Measurements from ENCODE around the gene ASTN2.

Gene ASTN2

GRCh38 chr9:117293206-117294114 is 121.4 kb downstream of the ASTN2 start:
- no peak for TF ChIP-seq CTCF (IDR thresholded peaks at IDR 0.05)
- Histone ChIP-seq H3K27ac (no peak overlapping the region), H3K4me3 (no peak overlapping the region)
- no peak for DNase-seq (ENCODE audit: low spot score)

- H3K27ac ChIP-seq = no peak overlapping the region
- TF ChIP-seq CTCF (IDR thresholded peaks at IDR 0.05) = no peak
- DNase-seq (ENCODE audit: low spot score) = no peak
- no peak overlapping the region for H3K4me3 ChIP-seq
Measured at GRCh38 chr9:117290856-117291622, 123.8 kb downstream of the ASTN2 start.

DNA sequence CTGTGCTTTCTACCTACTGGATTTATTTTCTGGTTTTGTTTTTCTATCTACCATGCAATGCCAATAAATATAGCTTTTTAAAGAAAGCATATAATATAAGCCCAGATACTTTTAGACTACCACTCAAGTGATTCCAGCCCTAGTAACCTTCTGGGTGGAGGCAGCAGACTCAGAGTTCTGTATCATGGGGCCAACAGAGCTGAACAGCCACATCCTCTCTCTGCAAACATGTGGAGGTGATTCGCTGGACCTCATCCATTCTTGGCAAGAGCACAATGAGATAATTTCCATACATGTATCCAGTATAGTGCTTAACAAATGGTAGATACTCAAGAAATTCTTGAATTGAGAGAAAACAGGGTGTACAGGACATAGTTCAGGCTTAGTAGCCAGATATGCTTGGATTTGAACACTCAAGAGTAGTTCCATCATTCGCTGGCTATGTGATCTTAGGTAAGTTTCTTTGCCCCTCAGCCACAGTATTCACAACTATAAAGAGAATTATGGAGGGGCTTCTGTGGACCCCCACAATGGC is 124.5 kb downstream of the ASTN2 start:
- H3K4me3 ChIP-seq = no peak overlapping the region
- no peak overlapping the region for H3K27ac ChIP-seq
- DNase-seq (ENCODE audit: low spot score) = no peak
- TF ChIP-seq CTCF (IDR thresholded peaks at IDR 0.05) = no peak

DNA sequence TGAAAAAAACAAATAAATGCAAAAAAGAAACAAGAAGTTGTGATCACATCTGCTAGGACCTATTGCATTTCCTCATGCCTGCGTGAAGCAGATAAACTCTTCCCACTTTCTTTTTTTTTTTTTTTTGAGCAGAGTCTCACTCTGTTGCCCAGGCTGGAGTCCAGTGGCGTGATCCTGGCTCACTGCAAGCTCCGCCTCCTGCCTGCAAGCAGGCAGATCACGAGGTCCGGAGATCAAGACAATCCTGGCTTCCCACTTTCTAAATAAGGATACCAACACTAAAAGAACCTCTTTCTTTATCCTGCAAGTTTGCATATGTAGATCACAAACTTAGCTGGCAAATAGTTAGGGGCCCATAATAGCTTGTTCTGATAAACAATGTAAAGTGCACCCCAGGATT is 128.6 kb downstream of the ASTN2 start:
- no peak overlapping the region for H3K27ac ChIP-seq
- DNase-seq (ENCODE audit: low spot score) = no peak
- no peak overlapping the region for H3K4me3 ChIP-seq
- TF ChIP-seq CTCF (IDR thresholded peaks at IDR 0.05) = no peak

DNA sequence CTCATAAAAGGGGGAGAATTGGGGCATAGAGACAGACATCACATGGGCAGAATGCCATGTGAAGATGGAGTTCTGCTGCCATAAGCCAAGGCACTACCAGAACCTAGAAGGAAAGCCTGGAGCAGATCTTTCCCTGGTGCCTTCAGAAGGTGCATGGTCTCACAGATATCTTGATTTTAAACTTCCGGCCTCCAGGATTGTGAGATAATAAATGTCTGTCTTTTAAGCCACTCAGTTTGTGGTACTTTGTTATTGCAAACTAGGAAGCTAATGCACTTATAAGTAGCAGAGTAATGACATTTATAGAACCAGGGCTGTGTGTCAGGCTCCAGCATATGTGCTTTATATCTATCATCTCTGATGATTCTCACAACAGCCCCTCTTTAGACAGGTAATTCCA is 130.4 kb downstream of the ASTN2 start:
- Histone ChIP-seq H3K4me3 (no peak overlapping the region), H3K27ac (no peak overlapping the region)
- TF ChIP-seq CTCF (IDR thresholded peaks at IDR 0.05) = no peak
- DNase-seq (ENCODE audit: low spot score) = no peak

- H3K27ac ChIP-seq = no peak overlapping the region
- DNase-seq (ENCODE audit: low spot score) = no peak
- no peak overlapping the region for H3K4me3 ChIP-seq
- no peak for TF ChIP-seq CTCF (IDR thresholded peaks at IDR 0.05)
Measured at GRCh38 chr9:117282541-117282940, 132.3 kb downstream of the ASTN2 start.
